Measurements from ENCODE around the gene MATK.

DNA sequence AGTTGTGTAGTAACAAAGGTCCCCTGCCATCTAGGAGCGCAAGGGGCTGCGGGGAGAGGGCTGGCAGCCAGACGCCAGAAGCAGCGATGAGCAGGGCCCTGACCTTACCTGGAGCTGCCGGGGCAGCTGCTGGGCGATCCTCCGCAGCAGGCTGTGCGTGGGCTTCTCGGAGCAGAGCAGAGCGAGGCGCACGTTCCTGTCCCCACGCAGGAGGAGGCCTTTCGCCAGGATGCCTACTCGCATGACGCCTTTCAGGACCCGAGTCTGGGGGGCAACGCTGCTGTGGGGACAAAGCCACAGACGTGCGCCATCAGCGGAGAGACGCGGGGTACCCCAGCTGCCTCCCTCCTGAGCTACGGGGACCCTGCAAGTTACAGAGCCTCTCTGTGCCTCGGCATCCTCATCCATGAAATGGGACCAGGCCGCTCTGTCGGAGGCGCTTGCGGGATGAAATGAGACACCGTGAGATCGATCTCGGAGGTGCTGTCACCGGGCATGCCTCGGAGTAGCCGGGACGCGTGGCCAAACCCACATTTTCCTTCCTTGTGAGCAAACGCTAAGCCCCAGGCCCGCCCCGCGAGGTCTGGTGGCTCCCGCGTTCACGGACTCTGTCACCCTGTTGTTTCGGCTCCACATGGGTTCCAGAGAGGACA is 30.5 kb upstream of the MATK start:
- TF ChIP-seq, protein P1, sequence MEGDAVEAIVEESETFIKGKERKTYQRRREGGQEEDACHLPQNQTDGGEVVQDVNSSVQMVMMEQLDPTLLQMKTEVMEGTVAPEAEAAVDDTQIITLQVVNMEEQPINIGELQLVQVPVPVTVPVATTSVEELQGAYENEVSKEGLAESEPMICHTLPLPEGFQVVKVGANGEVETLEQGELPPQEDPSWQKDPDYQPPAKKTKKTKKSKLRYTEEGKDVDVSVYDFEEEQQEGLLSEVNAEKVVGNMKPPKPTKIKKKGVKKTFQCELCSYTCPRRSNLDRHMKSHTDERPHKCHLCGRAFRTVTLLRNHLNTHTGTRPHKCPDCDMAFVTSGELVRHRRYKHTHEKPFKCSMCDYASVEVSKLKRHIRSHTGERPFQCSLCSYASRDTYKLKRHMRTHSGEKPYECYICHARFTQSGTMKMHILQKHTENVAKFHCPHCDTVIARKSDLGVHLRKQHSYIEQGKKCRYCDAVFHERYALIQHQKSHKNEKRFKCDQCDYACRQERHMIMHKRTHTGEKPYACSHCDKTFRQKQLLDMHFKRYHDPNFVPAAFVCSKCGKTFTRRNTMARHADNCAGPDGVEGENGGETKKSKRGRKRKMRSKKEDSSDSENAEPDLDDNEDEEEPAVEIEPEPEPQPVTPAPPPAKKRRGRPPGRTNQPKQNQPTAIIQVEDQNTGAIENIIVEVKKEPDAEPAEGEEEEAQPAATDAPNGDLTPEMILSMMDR (IDR thresholded peaks at IDR 0.05; ENCODE audit: low read depth, low read length, missing input control): no peak
- no peak for TF ChIP-seq GABPA (IDR thresholded peaks at IDR 0.05 in 1 of 2, conservative IDR thresholded peaks at IDR 0.05 in 1 of 2)
- no peak for TF ChIP-seq YY1 (IDR thresholded peaks at IDR 0.05)
- TF ChIP-seq JUND (IDR thresholded peaks at IDR 0.05): no peak
- no peak for TF ChIP-seq EGR1 (IDR thresholded peaks at IDR 0.05; ENCODE audit: low read depth in 2 of 2)
- no peak for TF ChIP-seq TAF1 (conservative IDR thresholded peaks at IDR 0.05)
- no peak for TF ChIP-seq SP1 (IDR thresholded peaks at IDR 0.05)
- no peak for TF ChIP-seq FOXA1 (IDR thresholded peaks at IDR 0.05)
- no peak for TF ChIP-seq NR2F2 (IDR thresholded peaks at IDR 0.05)
- TF ChIP-seq, protein P2, sequence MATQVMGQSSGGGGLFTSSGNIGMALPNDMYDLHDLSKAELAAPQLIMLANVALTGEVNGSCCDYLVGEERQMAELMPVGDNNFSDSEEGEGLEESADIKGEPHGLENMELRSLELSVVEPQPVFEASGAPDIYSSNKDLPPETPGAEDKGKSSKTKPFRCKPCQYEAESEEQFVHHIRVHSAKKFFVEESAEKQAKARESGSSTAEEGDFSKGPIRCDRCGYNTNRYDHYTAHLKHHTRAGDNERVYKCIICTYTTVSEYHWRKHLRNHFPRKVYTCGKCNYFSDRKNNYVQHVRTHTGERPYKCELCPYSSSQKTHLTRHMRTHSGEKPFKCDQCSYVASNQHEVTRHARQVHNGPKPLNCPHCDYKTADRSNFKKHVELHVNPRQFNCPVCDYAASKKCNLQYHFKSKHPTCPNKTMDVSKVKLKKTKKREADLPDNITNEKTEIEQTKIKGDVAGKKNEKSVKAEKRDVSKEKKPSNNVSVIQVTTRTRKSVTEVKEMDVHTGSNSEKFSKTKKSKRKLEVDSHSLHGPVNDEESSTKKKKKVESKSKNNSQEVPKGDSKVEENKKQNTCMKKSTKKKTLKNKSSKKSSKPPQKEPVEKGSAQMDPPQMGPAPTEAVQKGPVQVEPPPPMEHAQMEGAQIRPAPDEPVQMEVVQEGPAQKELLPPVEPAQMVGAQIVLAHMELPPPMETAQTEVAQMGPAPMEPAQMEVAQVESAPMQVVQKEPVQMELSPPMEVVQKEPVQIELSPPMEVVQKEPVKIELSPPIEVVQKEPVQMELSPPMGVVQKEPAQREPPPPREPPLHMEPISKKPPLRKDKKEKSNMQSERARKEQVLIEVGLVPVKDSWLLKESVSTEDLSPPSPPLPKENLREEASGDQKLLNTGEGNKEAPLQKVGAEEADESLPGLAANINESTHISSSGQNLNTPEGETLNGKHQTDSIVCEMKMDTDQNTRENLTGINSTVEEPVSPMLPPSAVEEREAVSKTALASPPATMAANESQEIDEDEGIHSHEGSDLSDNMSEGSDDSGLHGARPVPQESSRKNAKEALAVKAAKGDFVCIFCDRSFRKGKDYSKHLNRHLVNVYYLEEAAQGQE (IDR thresholded peaks at IDR 0.05): no peak
- TF ChIP-seq RXRA (IDR thresholded peaks at IDR 0.05): no peak
- TF ChIP-seq, protein P3, sequence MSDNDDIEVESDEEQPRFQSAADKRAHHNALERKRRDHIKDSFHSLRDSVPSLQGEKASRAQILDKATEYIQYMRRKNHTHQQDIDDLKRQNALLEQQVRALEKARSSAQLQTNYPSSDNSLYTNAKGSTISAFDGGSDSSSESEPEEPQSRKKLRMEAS (IDR thresholded peaks at IDR 0.05): no peak
- TF ChIP-seq HNF4G (IDR thresholded peaks at IDR 0.05): no peak
